HG03520 (cell line): ENCODE results near the gene CCDC85C.
"Not testable (repeated sequence)": the region's sequence is repeated elsewhere in the genome, so short reads cannot be mapped to it uniquely, and the experiment has no call there.

Experiments
- ATAC-seq: cut with Tn5 transposase; IDR thresholded peaks from one replicate; pipeline ENCODE4 v1.9.1; 2021; ENCODE audit warnings: mild to moderate bottlenecking, moderate library complexity; ENCODE audit not compliant: unreplicated experiment

The CCDC85C gene

DNA sequence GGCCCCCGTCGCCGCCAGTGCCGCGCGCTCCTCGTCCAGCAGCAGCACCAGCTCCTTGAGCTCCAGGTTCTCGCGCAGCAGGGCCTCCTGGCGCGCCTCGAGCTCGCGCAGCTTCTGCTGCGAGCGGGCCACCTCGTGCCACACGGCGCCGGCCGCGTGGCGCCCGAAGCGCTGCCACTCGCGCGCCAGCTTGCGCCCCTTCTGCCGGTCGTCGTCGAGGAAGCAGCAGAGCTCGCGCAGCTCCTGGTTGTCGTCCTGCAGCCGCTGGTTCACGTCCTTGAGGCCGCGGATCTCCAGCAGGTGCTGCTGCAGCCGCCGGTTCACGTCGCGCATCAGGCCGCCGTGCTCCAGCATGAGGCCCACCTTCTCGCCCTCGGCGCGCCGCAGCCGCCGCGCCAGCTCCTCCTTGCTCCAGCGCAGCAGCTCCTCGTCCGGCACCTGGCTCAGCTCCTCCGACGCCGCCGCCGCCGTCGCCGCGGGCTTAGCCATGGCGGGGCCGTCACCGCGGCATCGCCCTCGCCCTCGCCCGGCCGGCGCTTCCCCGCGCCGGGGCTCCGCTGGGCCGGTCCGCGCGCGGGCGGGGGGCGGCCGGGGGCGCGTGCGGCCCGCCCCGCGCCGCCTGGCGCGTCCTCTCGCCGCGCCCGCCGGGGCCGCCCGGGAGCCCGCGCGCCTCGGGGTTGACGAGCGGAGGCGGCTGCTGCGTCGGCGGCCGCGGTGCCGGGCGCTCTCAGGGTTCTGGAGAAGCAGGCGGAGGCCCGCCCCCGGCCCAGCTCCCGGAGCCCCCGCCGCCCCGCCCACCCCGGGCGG lies at the start of gene CCDC85C:
TSS of gene CCDC85C (minus strand) at position 737 of the 807 bp plus-strand sequence. CDS start at position 489, 248 bp downstream.
- no peak for ATAC-seq

DNA sequence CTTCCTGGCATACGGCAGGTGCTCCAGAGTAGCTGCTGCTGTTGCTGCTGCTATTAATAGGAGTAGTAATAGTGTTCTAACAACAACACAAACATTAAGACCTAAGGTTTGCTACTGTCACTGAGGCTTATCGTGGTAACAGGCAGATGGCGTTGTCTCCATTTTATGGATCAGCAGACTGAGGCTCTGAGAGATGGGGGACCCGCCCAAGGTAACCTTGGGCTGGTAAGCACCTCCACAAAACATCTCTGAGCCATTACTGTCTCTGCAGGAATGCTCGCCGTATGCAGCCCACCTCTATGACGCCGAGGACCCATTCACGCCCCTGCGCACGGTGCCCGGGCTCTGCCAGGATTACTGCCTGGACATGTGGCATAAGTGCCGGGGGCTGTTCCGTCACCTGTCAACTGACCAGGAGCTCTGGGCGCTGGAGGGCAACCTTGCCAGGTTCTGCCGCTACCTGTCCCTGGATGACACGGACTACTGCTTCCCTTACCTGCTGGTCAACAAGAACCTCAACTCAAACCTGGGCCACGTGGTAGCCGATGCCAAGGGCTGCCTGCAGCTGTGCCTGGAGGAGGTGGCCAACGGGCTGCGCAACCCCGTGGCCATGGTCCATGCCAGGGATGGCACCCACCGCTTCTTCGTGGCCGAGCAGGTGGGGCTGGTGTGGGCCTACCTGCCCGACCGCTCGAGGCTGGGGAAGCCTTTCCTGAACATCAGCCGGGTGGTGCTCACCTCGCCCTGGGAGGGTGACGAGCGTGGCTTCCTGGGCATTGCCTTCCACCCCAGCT lies 48.1 kb upstream of the CCDC85C start:
- no peak for ATAC-seq

DNA sequence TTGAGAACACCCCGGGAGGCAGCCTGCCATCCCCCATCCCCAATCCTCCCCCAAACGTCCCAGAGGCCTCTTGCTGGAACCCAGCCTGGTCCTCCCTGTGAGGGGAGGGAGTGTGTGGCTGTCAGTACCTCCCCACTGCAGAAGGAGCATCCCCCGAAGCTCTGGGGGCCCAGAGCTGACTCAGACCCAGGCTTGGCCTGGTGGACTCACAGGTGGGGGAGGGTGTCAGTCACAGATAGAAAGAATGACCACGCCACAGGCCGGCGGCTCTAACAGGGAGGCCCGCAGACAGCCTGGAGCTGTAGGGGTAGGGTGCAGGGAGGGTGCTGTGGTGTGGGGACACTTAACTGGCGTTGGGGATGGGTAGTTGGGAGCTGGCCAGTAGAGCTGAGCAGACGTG lies 46.2 kb upstream of the CCDC85C start:
- ATAC-seq, result no peak

DNA sequence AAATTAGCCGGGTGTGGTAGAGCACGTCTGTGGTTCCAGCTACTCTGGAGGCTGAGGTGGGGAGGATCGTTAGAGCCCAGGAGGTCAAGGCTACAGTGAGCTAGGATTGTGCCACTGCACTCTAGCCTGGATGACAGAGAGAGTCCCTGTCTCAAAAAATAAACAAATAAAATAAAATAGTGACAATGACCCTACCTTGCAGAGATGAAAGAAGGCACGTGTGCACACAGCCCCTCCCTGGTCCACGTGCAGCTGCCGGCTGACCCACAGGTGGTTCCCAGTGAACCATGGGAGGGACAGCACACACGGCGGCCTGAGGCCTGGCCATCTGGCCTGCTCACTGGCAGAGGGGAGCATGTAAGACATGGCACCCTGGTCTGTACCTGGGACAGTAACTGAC lies 45.6 kb upstream of the CCDC85C start:
- ATAC-seq, result no peak

DNA sequence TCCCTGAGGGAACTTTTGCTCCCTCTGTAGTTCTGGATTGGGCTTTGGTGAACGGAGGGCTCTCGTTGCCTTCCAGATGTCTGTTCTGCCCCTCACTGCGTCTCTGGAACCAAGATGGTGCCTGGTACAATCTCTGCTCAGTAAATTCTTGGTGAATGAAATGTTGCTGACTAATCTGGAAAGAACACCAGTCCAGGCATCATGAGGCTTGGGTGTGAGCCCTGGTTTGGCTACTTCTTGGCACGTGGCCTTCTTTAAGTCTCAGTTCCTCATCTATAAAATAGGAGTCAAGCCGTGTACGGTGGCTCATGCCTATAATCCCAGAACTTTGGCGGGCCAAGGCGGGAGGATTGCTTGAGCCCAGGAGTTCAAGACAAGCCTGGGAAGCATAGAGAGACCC lies 45.2 kb upstream of the CCDC85C start:
- no peak for ATAC-seq

DNA sequence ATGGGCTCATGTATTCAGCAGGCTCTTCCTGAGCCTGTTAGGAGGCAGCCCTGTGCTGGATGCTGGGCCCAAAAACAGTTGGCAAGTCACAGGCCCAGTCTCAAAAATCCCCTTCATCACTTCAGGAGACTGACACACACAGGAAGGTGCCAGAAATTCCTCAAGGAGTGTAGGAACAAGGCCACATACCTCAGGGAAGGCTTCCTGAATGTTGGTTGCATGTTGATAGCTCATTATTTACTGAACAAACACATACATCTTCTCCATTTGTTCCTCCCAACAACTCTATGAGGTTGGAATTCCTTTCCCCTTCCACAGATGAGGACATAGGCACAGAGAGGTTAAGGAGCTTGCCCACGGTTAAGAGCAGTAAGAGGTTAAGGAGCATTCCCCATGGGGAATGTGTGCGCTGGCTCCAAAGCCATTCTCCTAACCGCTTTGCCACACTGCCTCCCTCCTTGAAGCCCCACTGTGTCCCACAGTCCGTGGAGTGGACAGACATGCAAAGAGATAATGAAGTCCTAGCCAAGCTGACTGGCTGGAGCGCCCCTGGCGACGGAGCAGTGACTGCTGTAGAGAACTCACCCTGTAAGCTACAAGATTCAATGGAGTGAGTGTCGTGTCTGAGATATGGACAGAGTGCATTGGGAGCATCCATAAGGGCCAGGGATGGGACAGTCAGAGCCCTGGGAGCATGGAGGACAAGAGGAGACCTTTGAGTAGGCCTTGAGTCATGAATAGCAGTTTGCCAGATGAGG lies 44.2 kb upstream of the CCDC85C start:
- no peak for ATAC-seq

DNA sequence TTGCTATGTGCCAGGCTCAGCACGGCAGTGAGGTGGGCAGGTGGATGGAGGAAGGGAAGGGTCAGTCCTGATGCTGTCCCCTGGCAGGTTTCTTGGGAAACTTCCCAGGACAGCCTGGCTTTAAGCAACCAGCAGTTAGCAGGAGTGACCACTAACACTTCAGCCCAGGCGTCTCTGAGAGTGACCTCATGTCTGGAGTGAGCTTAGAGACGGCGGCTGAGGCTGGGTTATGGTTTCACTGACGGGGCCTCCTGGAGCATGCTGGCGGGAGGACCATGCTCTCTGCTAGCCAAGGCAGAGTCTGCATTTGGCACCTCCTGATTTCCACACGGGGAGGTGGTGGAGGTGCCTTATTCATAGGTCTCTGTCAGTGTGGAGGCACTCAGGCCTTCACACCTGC lies 43.4 kb upstream of the CCDC85C start:
- no peak for ATAC-seq

DNA sequence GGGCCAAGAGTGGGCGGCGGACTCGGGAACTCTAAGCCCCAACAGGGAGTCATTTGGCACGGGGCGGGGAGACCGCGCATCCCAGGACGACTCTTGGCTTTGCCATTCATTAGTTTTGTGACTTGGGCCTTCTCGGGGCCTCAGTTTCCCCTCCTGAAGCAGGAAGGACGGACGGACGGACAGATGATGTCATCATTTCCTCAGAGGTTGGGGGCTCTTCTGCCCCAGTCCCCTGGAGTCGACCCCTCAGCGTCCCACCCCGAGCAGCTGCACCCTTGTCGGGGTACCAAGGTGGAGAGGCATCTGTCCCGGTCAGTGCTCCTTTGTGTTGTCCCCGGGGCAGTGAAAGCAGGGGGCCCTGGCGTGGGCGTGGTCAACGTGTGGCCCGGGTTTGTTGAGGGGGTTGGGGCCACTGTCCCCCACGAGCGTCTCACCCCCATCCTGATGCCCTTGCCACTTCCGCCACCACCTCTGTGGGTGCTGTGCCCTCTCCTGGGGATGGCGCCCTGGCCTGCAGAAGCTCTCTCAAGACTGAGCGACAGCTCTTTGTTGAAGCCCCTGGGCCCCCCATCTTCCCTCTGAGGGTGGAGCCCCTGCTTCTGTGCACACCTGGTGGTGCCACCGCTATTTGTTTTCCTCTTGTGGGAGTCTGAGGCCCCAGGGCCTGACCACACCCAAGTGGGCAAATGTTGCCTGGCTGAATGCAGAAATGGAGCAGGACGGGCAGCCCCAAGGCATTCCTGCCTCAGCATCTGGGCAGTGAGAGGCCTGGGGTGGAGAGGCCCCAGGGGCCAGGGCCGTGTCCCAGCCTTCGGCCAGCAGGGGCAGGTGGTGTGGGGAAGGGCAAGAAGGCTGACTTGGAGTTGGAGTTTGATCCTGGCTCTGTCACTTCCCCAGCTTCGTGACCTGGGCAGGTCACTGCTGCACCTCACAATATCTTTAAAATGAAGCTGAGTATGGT lies 41.8 kb upstream of the CCDC85C start:
- ATAC-seq, result no peak

DNA sequence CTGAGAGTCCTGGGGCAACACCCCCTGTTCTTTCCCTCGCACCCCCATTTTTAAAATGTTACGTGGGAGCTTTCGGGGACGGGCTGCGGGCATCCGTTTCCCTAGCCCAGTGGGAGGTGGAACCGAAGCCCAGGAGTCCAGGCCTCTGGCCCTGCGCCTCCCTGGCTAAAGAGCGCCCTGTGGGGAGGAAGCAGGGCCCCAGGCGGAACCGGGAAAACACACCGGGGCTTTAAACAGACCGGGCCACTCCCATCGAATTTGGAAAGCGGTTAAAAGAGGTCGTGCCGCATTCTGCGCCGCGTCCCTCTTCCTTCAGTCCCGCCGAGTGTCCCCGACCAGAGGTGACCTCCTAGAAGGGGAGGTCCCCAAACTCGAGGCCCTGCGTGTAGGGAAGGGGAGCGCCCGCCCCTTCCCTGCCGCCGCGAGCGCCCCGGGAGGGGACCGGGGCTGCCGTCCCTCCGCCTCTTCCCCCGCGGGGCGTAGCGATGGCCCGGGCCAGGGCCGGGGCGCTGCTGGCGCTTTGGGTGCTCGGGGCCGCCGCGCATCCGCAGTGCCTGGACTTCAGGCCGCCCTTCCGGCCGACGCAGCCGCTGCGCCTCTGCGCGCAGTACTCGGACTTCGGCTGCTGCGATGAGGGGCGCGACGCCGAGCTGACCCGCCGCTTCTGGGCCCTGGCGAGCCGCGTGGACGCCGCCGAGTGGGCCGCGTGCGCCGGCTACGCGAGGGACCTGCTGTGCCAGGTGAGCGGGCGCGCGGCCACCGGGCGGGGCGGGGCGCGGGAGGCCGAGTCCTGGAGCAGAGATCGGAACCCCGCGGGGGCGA lies 40.9 kb upstream of the CCDC85C start, which contains the start of gene HHIPL1:
TSS of gene HHIPL1 (plus strand) at position 407 of the 822 bp plus-strand sequence. CDS start at position 486, 79 bp downstream.
- no peak for ATAC-seq

DNA sequence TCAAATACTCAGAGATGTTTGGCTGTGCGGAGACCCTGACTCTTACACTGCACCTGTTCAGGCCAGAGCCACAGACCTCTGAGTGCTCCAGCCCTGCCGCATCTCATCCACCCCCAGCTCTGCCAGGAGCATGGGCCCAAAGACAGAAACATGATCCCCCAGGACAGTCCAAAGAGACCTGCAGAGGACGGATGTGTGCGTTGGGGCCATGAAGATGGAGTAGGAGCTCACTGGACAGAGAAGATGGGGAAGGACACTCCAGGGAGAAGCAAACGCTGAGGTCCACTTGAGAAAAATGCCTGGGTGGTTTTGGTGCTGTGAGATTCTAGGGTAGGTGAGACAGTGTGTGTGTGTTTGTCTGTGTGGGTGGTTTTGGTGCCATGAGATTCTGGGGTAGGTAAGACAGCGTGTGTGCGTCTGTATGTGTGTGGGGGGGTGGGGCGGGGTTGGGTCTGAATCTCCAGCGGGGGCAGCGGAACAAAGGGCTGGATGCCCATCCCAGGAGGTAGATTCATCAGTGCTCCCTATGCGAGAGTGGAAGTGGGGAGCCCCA lies 40.1 kb upstream of the CCDC85C start:
- no peak for ATAC-seq

DNA sequence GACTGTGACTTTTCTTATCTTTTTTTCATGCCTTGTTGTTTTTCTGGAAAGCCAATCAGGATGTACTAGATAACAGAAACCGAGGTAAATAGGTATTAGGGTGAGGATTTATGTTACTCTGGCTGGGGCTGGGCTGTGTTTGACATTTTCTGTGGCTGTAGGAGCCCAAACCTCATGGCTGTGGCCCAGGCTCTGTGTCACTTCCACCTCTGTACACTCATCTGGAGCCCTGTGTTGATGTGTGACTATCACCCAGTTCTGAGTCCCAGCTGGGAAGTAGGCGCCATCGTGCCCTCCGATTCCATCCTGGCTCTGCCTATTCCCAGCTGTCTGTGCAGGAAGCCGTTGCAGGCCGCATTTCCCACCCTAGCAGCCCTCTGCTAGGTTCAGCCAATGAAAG lies 39.3 kb upstream of the CCDC85C start:
- ATAC-seq, result no peak

DNA sequence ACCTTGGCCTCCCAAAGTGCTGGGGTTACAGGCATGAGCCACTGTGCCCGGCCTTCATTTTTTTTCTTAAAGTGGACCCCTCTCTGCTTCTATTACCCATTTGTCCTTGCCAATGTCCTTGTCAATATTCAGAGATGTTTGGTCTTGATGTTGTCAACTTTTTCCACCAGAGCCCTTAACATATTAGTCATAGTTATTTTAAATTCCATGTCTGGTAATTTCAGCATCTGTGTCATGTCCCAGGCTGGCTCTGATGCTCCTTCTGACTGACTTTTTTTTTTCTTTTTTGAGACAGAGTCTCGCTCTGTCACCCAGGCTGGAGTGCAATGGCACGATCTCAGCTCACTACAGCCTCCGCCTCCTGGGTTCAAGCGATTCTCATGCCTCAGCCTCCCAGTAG lies 38.8 kb upstream of the CCDC85C start:
- not testable (repeated sequence) for ATAC-seq

DNA sequence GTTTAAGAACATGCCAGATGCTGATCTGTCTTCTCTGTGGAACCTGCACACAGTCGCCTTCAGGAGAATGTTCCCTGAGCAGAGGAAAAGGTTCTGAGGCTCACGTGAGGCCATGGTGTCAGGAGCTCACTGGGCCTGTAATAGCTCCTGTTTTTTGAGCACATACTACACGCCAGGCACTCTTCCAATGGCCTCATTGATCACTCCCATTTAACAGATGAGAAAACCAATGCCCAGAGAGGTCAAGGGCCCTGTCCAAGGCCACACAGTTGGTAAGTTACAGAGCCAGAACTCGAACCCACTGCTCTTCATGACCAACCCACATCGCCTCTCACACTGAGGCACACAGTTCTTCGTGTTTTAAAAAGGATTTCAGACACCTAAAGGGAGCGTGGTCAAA lies 33.6 kb upstream of the CCDC85C start:
- no peak for ATAC-seq

DNA sequence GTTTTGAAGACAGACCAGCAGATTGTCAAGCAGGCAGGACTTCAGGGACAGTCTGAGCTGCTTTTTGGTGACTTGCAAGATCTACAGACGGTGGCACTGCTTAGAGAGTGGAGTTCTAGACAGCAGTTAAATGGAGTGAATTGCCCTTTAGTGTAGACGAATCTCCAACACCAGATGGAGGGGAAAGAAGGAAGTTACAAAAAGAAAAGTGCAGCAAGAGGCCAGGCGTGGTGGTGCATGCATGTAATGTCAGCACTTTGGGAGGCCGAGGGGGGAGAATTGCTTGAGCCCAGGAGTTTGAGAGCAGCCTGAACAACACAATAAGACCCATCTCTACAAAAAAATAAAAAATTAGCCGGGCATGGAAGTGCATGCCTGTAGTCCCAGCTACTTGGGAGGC lies 32.5 kb upstream of the CCDC85C start:
- no peak for ATAC-seq

DNA sequence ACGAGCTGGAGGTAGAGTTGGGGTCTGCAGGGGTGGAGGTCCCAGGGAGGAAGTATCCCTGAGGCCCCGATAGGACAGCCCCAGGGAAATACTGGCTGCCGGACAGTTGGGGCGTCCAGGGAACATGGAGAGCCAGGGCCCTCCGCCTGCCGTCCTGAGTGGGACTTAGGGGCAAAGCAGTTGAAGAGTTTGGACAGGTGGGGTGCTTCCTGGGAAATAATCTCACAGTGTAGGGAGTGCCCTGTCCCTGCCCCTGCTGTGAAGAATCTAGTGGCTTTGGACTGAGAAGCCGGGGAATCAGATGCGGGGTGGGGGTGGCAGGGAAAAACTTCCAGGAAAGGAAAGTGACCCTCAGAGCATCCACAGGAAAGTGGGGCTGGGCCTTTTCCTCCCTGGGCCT lies 31.1 kb upstream of the CCDC85C start:
- no peak for ATAC-seq

DNA sequence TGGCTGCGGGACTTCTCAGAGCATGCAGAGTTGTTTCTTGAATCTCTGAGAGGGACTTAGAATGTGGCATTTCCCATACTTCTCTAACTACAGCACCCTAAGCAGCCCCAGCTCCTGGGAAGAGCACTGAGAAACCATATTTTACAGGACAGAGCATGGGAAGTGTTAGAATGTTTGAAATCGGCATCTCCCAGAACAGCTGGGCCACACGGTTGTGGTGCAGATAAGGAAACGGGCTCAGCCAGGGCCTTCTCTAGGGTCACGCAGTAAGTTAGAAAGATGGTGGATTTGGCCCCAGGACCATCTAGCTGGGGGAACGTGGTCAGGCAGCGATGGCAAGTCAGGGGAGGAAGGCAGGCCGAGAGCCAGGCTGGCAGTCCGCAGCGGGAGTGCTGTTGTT lies 30.4 kb upstream of the CCDC85C start:
- ATAC-seq, result no peak

DNA sequence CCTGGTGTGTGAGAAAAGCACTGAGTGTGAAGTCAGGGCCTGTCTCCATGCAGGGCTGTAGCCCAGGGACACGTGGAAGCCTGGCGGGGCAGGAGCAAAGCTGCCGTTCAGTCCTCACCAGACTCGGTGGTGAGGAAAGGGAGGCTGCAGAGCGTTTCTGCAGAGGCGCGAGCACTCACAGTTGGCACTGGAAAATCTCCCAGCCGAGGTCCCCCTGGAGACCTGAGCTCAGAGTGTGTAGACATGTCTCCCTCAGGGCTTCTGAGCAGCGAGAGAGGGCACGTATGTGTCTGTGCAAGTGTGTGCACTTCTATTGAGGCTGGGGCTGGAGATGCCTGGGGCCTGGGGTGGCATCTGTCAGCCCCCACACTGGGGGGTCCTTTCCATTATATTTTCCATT lies 29.9 kb upstream of the CCDC85C start:
- ATAC-seq, result no peak

DNA sequence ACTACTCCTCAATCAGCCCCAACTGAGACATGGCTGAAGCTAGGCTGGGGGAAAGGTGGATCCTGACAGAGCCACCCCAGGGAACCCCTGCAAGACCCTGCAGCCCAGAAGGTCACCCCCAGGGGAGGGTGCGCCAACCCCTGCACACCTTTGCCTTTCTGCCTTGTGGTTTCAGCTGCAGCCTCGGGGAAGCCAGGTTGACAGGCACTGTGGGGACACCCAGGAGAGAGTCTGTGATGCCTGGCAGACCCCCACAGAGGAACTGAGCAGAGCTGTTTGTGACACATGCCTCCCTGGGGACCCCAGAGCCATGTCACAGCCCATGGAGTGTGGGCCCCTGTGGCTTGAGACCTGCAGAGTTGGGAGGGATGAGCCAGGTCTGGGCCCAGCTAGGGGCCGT lies 29.1 kb upstream of the CCDC85C start:
- no peak for ATAC-seq

DNA sequence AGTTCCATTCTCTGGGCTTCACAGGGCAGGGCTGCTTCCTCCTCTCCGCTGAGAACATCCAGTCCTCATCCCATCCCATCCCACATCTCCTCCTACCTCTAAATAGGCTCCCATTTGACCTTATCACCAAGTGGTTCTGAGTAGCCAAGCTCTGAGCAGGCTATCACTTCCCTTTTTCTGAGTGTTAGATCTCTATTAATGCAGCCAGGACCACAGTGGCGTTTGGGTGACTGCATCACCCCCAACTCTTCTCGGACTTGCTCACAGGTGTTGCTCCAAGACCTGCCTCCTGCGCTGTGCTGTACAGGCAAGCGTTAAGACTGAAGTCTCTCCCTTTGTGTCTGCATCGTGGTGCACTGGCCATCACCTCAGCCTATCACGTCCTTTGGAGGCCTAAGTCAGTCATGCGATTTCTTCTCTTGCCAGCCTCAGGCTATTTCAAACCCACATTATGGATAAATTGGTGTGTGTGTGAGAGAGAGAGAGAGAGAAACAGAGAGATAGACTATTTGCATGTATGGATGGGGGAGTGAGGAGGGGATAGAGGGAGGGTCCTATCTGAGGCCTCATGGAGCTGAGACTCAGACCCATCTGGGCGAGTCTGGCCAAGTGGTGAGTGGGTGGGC lies 28.5 kb upstream of the CCDC85C start:
- no peak for ATAC-seq
